Measurements from ENCODE around the gene SERPINB10.
"Not testable (repeated sequence)": the region's sequence is repeated elsewhere in the genome, so short reads cannot be mapped to it uniquely, and the experiment has no call there.

Gene SERPINB10

GRCh38 chr18:63940008-63940407, 32.2 kb downstream of the SERPINB10 start:
- Histone ChIP-seq H3K4me1 (peaks cover 4% of the 10 kb centered on the region), H3K27me3 (ENCODE audit: low read depth) (0 out of 2 replicates have a peak, but pooled peaks cover 3% of the 10 kb centered on the region), H3K9me3 (no peaks in the 10 kb centered on the region), H3K4me3 (no peak overlapping the region), H3K36me3 (replicated peaks) (no peaks in the 10 kb centered on the region)
- in situ Hi-C loops (cut with MboI; ENCODE audit: low sequenced_read_pairs), result no loop called here
- no peak for DNase-seq (ENCODE audit: low spot score in 2 of 2)

DNA sequence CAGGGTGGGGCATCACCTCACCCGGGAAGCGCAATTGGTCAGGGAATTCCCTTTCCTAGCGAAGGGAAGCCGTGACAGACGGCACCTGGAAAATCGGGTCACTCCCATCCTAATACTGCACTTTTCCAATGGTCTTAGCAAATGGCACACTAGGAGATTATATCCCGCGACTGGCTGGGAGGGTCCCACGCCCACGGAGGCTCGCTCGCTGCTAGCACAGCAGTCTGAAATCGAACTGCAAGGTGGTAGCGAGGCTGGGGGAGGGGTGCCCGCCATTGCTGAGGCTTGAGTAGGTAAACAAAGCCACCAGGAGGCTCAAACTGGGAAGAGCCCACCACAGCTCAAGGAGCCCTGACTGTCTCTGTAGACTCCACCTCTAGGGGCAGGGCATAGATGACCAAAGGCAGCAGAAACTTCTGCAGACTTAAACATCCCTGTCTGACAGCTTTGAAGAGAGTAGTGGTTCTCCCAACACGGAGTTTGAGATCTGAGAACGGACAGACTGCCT, 32.8 kb downstream of the SERPINB10 start:
- H3K27me3 ChIP-seq (ENCODE audit: low read depth); H3K36me3 ChIP-seq (replicated peaks); H3K9me3 ChIP-seq; H3K4me1 ChIP-seq; in situ Hi-C loops (cut with MboI; ENCODE audit: low sequenced_read_pairs); DNase-seq (ENCODE audit: low spot score in 2 of 2); H3K4me3 ChIP-seq: not testable (repeated sequence)

DNA sequence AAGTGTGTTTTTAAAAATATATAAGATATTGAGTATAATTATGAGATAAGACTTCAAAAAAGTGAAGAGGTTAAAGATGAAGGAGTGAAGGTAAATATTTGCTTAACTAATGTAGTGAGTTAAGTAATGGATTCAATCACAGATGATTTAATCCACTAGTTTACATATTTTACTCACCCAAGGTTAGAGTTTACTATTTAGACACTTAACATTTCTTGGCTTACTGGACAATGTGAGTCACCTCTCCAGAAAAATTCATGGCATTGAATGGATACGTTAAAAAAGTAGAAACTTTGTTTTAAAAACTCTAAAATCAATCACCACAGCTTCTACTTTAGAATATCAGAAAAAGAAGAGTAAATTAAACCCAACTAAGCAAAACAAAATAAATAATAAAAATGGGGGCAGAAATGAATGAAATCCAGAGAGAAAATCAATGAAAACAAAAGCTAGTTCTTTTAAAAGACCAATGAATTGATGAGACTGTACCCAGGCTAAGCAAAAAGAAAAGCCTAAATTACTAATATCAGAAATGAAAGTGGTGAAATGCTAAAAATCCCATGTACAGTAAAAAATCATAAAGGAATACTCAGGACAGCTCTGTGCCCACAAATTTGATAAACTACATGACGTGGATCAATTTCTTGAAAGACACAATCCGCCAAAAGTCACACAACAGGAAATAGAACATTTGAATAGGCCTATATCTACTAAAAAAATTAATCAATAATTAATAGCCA, 39.5 kb downstream of the SERPINB10 start:
- H3K4me1 ChIP-seq, result no peaks in the 10 kb centered on the region
- H3K4me3 ChIP-seq, result no peak overlapping the region
- in situ Hi-C loops (cut with MboI; ENCODE audit: low sequenced_read_pairs), result no loop called here
- no peaks in the 10 kb centered on the region for H3K9me3 ChIP-seq
- no peaks in the 10 kb centered on the region for H3K36me3 ChIP-seq (replicated peaks)
- no peak for DNase-seq (ENCODE audit: low spot score in 2 of 2)
- 0 out of 2 replicates have a peak, but pooled peaks cover 3% of the 10 kb centered on the region for H3K27me3 ChIP-seq (ENCODE audit: low read depth)

DNA sequence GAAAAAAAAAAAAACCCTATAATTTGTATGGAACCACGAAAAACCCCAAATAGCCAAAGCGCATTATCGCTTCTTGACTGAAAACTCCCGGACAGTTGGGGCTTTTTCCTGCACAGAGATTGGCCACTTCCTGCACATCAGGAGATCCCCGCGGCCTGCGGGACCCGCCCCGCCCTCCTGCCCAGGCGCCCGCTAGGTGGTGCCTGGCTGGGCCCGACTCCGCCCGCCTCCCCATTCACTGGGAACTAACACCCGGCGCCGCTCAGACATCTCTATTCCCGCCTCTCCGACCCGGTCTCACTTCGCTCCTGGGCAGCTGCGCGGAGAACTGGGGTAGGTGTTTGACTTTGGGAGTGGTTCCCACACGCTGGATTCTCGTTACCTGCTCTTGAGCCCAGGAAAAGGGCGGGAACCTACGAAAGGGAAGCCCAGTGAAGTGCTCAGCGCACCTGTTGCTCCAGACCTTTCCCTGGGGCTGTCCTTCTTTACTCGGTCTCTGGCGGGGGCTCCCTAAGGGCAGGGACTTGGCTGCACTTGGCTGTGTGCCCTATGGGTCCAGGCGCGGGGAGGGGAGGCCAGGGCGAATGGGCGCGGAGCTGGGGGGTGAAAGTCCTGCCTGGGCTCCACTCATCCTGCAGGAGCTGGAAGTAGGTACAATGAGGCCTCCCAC, 41.4 kb downstream of the SERPINB10 start, which contains the start of gene HMSD:
HMSD (plus strand) TSS at position 234 of the 670 bp plus-strand sequence. CDS start 4,155 bp downstream, outside the sequence.
- H3K27me3 ChIP-seq (ENCODE audit: low read depth), result no peaks in the 10 kb centered on the region
- no peaks in the 10 kb centered on the region for H3K4me1 ChIP-seq
- H3K4me3 ChIP-seq, result peak within 1 kb of the TSS; percentile 19
- H3K36me3 ChIP-seq (replicated peaks), result no peaks in the 10 kb centered on the region
- in situ Hi-C loops (cut with MboI; ENCODE audit: low sequenced_read_pairs), result no loop called here
- DNase-seq (ENCODE audit: low spot score in 2 of 2), result peak; percentile 63 to 85
- no peaks in the 10 kb centered on the region for H3K9me3 ChIP-seq

GRCh38 chr18:63951302-63951705, 43.5 kb downstream of the SERPINB10 start:
- no peak for DNase-seq (ENCODE audit: low spot score in 2 of 2)

GRCh38 chr18:63953811-63954210, 46.1 kb downstream of the SERPINB10 start:
- Histone ChIP-seq H3K9me3 (no peaks in the 10 kb centered on the region), H3K4me3 (no peak overlapping the region), H3K36me3 (replicated peaks) (no peaks in the 10 kb centered on the region), H3K4me1 (no peaks in the 10 kb centered on the region), H3K27me3 (ENCODE audit: low read depth) (0 out of 2 replicates have a peak, but pooled peaks cover 4% of the 10 kb centered on the region)
- in situ Hi-C loops (cut with MboI; ENCODE audit: low sequenced_read_pairs), result no loop called here
- no peak for DNase-seq (ENCODE audit: low spot score in 2 of 2)

More at GRCh38 chr18:63951302-63951705, 43.5 kb downstream of the SERPINB10 start:
- in situ Hi-C loops (cut with MboI; ENCODE audit: low sequenced_read_pairs), result no loop called here
- H3K36me3 ChIP-seq (replicated peaks), result no peaks in the 10 kb centered on the region
- no peaks in the 10 kb centered on the region for H3K9me3 ChIP-seq
- H3K4me3 ChIP-seq, result no peak overlapping the region
- H3K4me1 ChIP-seq, result no peaks in the 10 kb centered on the region
- no peaks in the 10 kb centered on the region for H3K27me3 ChIP-seq (ENCODE audit: low read depth)

GRCh38 chr18:63956755-63957154, 49.0 kb downstream of the SERPINB10 start:
- H3K4me1 ChIP-seq, result no peaks in the 10 kb centered on the region
- no peak for DNase-seq (ENCODE audit: low spot score in 2 of 2)
- no peaks in the 10 kb centered on the region for H3K36me3 ChIP-seq (replicated peaks)
- H3K27me3 ChIP-seq (ENCODE audit: low read depth), result 0 out of 2 replicates have a peak, but pooled peaks cover 4% of the 10 kb centered on the region
- no peaks in the 10 kb centered on the region for H3K9me3 ChIP-seq
- in situ Hi-C loops (cut with MboI; ENCODE audit: low sequenced_read_pairs), result no loop called here
- no peak overlapping the region for H3K4me3 ChIP-seq

DNA sequence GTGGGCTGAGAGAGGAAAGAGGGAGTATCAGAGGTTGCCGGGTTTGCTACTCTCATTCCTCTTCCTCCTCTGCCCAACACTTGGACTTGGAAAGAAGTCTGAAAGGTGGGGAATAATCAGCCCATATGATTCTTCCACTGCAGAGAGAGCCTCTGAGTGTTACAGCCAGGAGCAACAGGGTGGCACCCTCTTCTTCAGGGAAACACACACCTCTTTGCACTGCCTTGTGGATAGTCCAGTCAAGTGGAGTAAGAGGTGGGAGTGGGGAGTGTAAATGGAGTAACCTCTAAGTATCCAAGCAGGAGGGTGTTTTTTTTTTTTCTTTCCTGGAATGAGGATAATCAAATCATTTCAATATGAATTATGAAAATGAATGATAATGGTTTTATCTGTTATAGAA, 53.1 kb downstream of the SERPINB10 start:
- H3K9me3 ChIP-seq, result no peaks in the 10 kb centered on the region
- H3K27me3 ChIP-seq (ENCODE audit: low read depth), result 0 out of 2 replicates have a peak, but pooled peaks cover 4% of the 10 kb centered on the region
- no peaks in the 10 kb centered on the region for H3K4me1 ChIP-seq
- DNase-seq (ENCODE audit: low spot score in 2 of 2), result no peak
- in situ Hi-C loops (cut with MboI; ENCODE audit: low sequenced_read_pairs), result no loop called here
- no peak overlapping the region for H3K4me3 ChIP-seq
- no peaks in the 10 kb centered on the region for H3K36me3 ChIP-seq (replicated peaks)

DNA sequence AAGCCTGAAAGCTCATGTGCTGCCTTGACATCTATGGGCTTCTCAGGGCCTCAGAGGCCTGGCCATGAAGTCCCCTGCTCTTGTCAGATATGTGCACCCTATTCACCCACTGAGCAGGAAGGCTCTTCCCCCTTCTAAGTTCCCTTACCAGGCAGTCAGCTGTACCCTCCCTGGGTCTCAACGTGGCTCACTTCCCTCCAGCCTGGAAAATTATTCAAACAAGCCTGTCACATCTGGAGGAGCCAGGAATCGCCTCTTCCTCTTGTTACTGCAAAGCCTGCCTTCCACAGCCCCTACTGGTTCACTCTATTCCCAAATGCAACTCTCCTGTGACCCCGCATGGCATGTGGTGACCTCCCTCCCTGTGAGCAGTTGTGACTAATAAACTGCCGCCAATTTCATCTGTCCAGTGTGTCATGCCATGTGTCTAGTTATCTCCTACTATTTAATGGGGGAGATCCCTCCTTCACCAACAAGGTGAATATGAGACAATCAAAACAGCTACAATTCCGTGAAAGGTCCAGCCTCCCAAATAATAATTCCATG, 53.8 kb downstream of the SERPINB10 start:
- in situ Hi-C loops (cut with MboI; ENCODE audit: low sequenced_read_pairs), result no loop called here
- H3K4me3 ChIP-seq, result no peak overlapping the region
- no peaks in the 10 kb centered on the region for H3K36me3 ChIP-seq (replicated peaks)
- H3K27me3 ChIP-seq (ENCODE audit: low read depth), result 0 out of 2 replicates have a peak, but pooled peaks cover 4% of the 10 kb centered on the region
- no peaks in the 10 kb centered on the region for H3K9me3 ChIP-seq
- H3K4me1 ChIP-seq, result no peaks in the 10 kb centered on the region
- no peak for DNase-seq (ENCODE audit: low spot score in 2 of 2)

- H3K4me3 ChIP-seq, result no peak overlapping the region
- H3K9me3 ChIP-seq, result no peaks in the 10 kb centered on the region
- H3K36me3 ChIP-seq (replicated peaks), result no peaks in the 10 kb centered on the region
- H3K4me1 ChIP-seq, result no peaks in the 10 kb centered on the region
- no peak for DNase-seq (ENCODE audit: low spot score in 2 of 2)
- 0 out of 2 replicates have a peak, but pooled peaks cover 4% of the 10 kb centered on the region for H3K27me3 ChIP-seq (ENCODE audit: low read depth)
- in situ Hi-C loops (cut with MboI; ENCODE audit: low sequenced_read_pairs), result no loop called here
Measured at GRCh38 chr18:63962137-63962536, 54.4 kb downstream of the SERPINB10 start.

DNA sequence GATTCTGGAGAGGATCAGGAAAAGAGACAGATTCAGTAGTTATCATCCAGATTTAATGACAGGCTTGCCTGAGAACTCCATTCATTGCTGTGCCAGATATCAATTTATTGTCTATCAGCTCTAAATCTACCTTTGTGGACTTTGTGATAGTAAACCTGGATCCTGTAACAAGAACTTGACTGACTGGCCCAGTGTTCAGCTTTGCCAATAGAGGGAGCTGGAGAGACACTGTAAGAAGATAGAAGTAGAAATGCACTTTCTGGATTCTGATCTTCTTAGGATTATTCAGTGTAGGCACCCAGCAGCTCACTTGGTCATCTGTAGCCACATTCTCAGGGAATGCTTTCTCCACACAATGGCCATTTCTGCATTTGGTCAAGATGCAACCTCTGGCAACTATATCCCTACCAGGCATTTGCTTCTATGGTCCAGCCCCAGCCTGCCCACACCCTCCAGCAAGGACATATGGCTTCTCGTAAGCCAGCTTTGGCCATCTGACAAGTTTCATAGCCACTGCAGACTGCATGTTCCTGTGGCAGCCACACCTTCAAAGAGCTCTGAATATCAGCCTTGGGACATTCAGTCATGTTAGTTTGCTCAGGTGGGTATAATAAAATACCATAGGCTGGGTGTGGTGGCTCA, 56.0 kb downstream of the SERPINB10 start:
- no peaks in the 10 kb centered on the region for H3K4me1 ChIP-seq
- no peaks in the 10 kb centered on the region for H3K27me3 ChIP-seq (ENCODE audit: low read depth)
- no peaks in the 10 kb centered on the region for H3K9me3 ChIP-seq
- peak; percentile 39 to 67 for DNase-seq (ENCODE audit: low spot score in 2 of 2)
- no peak overlapping the region for H3K4me3 ChIP-seq
- in situ Hi-C loops (cut with MboI; ENCODE audit: low sequenced_read_pairs), result no loop called here
- H3K36me3 ChIP-seq (replicated peaks), result no peaks in the 10 kb centered on the region

DNA sequence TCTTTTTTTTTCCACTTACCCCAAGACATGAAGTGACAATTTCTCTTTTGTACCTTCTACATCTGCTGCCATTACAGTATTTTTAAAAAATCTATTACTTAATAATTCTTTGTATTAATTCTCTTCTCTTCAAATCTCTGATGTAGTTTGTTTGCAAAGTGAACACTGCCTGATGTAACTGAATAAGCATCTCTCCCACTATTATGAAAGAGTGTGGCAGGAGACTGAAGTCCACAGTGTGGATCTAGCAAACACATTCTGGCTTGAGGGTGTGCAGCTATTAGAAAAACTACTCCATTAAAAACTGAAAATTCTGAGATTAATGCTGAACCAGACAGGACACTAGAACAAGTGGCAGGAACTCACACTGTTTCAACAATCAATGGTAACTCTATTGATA, 57.1 kb downstream of the SERPINB10 start:
- Histone ChIP-seq H3K4me3 (no peak overlapping the region), H3K36me3 (replicated peaks) (no peaks in the 10 kb centered on the region), H3K4me1 (peaks cover 4% of the 10 kb centered on the region), H3K27me3 (ENCODE audit: low read depth) (no peaks in the 10 kb centered on the region), H3K9me3 (no peaks in the 10 kb centered on the region)
- no peak for DNase-seq (ENCODE audit: low spot score in 2 of 2)
- in situ Hi-C loops (cut with MboI; ENCODE audit: low sequenced_read_pairs), result no loop called here

GRCh38 chr18:63965716-63966330, 58.1 kb downstream of the SERPINB10 start:
- in situ Hi-C loops (cut with MboI; ENCODE audit: low sequenced_read_pairs), result no loop called here

More at GRCh38 chr18:63965716-63966330, 58.1 kb downstream of the SERPINB10 start:
- no peaks in the 10 kb centered on the region for H3K27me3 ChIP-seq (ENCODE audit: low read depth)
- no peak for DNase-seq (ENCODE audit: low spot score in 2 of 2)
- H3K36me3 ChIP-seq (replicated peaks), result no peaks in the 10 kb centered on the region
- H3K4me1 ChIP-seq, result peaks cover 4% of the 10 kb centered on the region
- H3K4me3 ChIP-seq, result no peak overlapping the region
- no peaks in the 10 kb centered on the region for H3K9me3 ChIP-seq
